Measurements from ENCODE around the gene MILR1. TPM values are rescaled to one million over a fixed set of nuclear protein-coding genes. Genes with fewer than 3 reads are reported as not detected.
"Not testable (repeated sequence)": the region's sequence is repeated elsewhere in the genome, so short reads cannot be mapped to it uniquely, and the experiment has no call there.

Gene MILR1
- polyA plus RNA-seq, 2 of the 4 experiments (the other 2 are of a cell fraction), result 2.3 to 12.2 TPM

GRCh38 chr17:64425191-64425590 lies 23.7 kb upstream of the MILR1 start:
- Histone ChIP-seq H3K4me2 (no peak overlapping the region), H3K9me3 (no peaks in the 10 kb centered on the region), H3K4me1 (no peaks in the 10 kb centered on the region), H3K4me3 (no peak overlapping the region), H3K27ac (no peak overlapping the region)
- WGBS (ENCODE audit: missing lambda C conversion rate), result 67% methylated on average over 3 of the region's 3 CpGs
- no peak for ATAC-seq
- DNase-seq (ENCODE audit: low read depth in 1 of 2, low spot score in 1 of 2), result no peak
- CTCF ChIA-PET, result interaction anchor here (0.7 to 13.8 kb wide), 5 partner anchors 18 to 119 kb away, joined by 3 to 776 read pairs (median 4); partner anchors contain the start of gene POLG2
- POLR2A ChIA-PET, result no interaction called here
- FAIRE-seq, result no peak
- TF ChIP-seq HOXB13 (CRISPR knock-in tag; IDR thresholded peaks at IDR 0.05; ENCODE audit: low read depth) (no peak), RCOR1 (IDR thresholded peaks at IDR 0.05; ENCODE audit: low read depth, low read length) (no peak), ZC3H11A (IDR thresholded peaks at IDR 0.05) (no peak), EHF (CRISPR knock-in tag; IDR thresholded peaks at IDR 0.05) (no peak), CEBPB (IDR thresholded peaks at IDR 0.05) (no peak)

GRCh38 chr17:64426596-64426995 lies 22.3 kb upstream of the MILR1 start:
- no peak for DNase-seq (ENCODE audit: low read depth in 1 of 2, low spot score in 1 of 2)
- ChIA-PET CTCF (interaction anchor here (0.7 to 16.0 kb wide), 6 partner anchors 7 to 120 kb away, joined by 3 to 300 read pairs (median 4); partner anchors contain the start of gene POLG2), POLR2A (no interaction called here)
- TF ChIP-seq NFE2L2 (conservative IDR thresholded peaks at IDR 0.05; ENCODE audit: low read length) (no peak), TP53 (CRISPR knock-in tag; IDR thresholded peaks at IDR 0.05) (no peak), MYC (IDR thresholded peaks at IDR 0.05; ENCODE audit: borderline replicate concordance, low read length) (no peak), TFCP2L1 (CRISPR knock-in tag; IDR thresholded peaks at IDR 0.05) (no peak), POLR2A (IDR thresholded peaks at IDR 0.05; ENCODE audit: low read length) (no peak), ZSCAN20 (CRISPR knock-in tag; IDR thresholded peaks at IDR 0.05) (no peak), GATA3 (IDR thresholded peaks at IDR 0.05; ENCODE audit: borderline replicate concordance) (no peak), HES2 (IDR thresholded peaks at IDR 0.05) (no peak), MAZ (IDR thresholded peaks at IDR 0.05; ENCODE audit: borderline replicate concordance, low read depth, low read length) (no peak), HEYL (CRISPR knock-in tag; IDR thresholded peaks at IDR 0.05) (no peak), BCL3 (IDR thresholded peaks at IDR 0.05) (no peak), ZC3H11A (IDR thresholded peaks at IDR 0.05) (no peak), CTCF (IDR thresholded peaks at IDR 0.05) (no peak), CBX2 (IDR thresholded peaks at IDR 0.05; ENCODE audit: borderline replicate concordance, low read depth) (no peak), ZFP36 (IDR thresholded peaks at IDR 0.05; ENCODE audit: borderline replicate concordance, partially characterized antibody) (no peak), NPAS2 (CRISPR knock-in tag; IDR thresholded peaks at IDR 0.05; ENCODE audit: borderline replicate concordance) (no peak)
- H3K27ac ChIP-seq, result no peak overlapping the region
- FAIRE-seq, result no peak
- no peak overlapping the region for H3K4me2 ChIP-seq
- no peaks in the 10 kb centered on the region for H3K4me1 ChIP-seq
- no peaks in the 10 kb centered on the region for H3K9me3 ChIP-seq
- no peak for ATAC-seq
- H3K4me3 ChIP-seq, result no peak overlapping the region

- H3K9me3 ChIP-seq, result no peaks in the 10 kb centered on the region
- 80% methylated on average over 1 of the region's 1 CpG for WGBS (ENCODE audit: missing lambda C conversion rate)
Measured at GRCh38 chr17:64428406-64428805, 20.5 kb upstream of the MILR1 start.

GRCh38 chr17:64430036-64430435 lies 18.9 kb upstream of the MILR1 start:
- not testable (repeated sequence) for FAIRE-seq; H3K27ac ChIP-seq; ATAC-seq; H3K4me3 ChIP-seq; H3K4me1 ChIP-seq; H3K4me2 ChIP-seq; H3K9me3 ChIP-seq; DNase-seq (ENCODE audit: low read depth in 1 of 2, low spot score in 1 of 2)
- ChIA-PET POLR2A (interaction anchor here (0.6 to 1.3 kb wide), 2 partner anchors 77 to 116 kb away, joined by 3 to 5 read pairs; partner anchors contain the start of genes CEP95 and DDX5), CTCF (interaction anchor here (0.7 to 16.0 kb wide), 11 partner anchors 10 to 518 kb away, joined by 3 to 300 read pairs (median 4); partner anchors contain the start of genes GH1, MILR1 and POLG2)
- WGBS (ENCODE audit: missing lambda C conversion rate), result 55% methylated on average over 2 of the region's 2 CpGs

More at GRCh38 chr17:64428406-64428805, 20.5 kb upstream of the MILR1 start:
- Histone ChIP-seq H3K27ac (no peak overlapping the region), H3K4me2 (no peak overlapping the region), H3K4me1 (no peaks in the 10 kb centered on the region), H3K4me3 (no peak overlapping the region)
- TF ChIP-seq NFE2L2 (conservative IDR thresholded peaks at IDR 0.05; ENCODE audit: low read length), result no peak
- TF ChIP-seq HEYL (CRISPR knock-in tag; IDR thresholded peaks at IDR 0.05), result no peak
- TF ChIP-seq MAFK (IDR thresholded peaks at IDR 0.05; ENCODE audit: partially characterized antibody), result no peak
- TF ChIP-seq HOXB13 (CRISPR knock-in tag; IDR thresholded peaks at IDR 0.05; ENCODE audit: low read depth), result no peak
- TF ChIP-seq PHF8 (IDR thresholded peaks at IDR 0.05; ENCODE audit: borderline replicate concordance, low read depth), result no peak
- no peak for FAIRE-seq
- ChIA-PET CTCF (interaction anchor here (0.6 to 16.0 kb wide), 11 partner anchors 8 to 399 kb away, joined by 3 to 300 read pairs (median 4); partner anchors contain the start of gene POLG2), POLR2A (no interaction called here)
- DNase-seq (ENCODE audit: low read depth in 1 of 2, low spot score in 1 of 2), result no peak
- no peak for ATAC-seq

Measured in A549 (cell line).